BLaER1 (cell line): ENCODE data around the gene TATDN2.

Source experiments
- H3K27ac ChIP-seq: shearing (Covaris generic); formaldehyde crosslinking; 2 replicates; pipeline ENCODE4 v1.8.1; 2022
- H3K27me3 ChIP-seq: shearing (Covaris generic); formaldehyde crosslinking; 2 replicates; pipeline ENCODE4 v1.8.1; 2022
- H3K36me3 ChIP-seq: shearing (Covaris generic); formaldehyde crosslinking; 2 replicates; pipeline ENCODE4 v1.8.1; 2022
- H3K4me1 ChIP-seq: shearing (Covaris generic); formaldehyde crosslinking; 2 replicates; pipeline ENCODE4 v1.8.1; 2022
- H3K4me2 ChIP-seq: shearing (Covaris generic); formaldehyde crosslinking; 2 replicates; pipeline ENCODE4 v1.8.1; 2022
- H3K4me3 ChIP-seq: shearing (Covaris generic); formaldehyde crosslinking; 2 replicates; pipeline ENCODE4 v1.8.1; 2022
- H3K9ac ChIP-seq: shearing (Covaris generic); formaldehyde crosslinking; 2 replicates; pipeline ENCODE4 v1.8.1; 2022
- H3K9me3 ChIP-seq: shearing (Covaris generic); formaldehyde crosslinking; 2 replicates; pipeline ENCODE4 v1.8.1; 2022
- H4K20me1 ChIP-seq: shearing (Covaris generic); formaldehyde crosslinking; 2 replicates; pipeline ENCODE4 v1.8.1; 2022
- Cebpa-rat ChIP-seq: shearing (Covaris generic); IDR thresholded peaks from 2 replicates; pipeline ENCODE4 v1.8.1; 2022

The TATDN2 gene

GRCh38 chr3:10235551-10235950 lies 12.7 kb upstream of the TATDN2 start:
- peaks cover 24% of the 10 kb centered on the region for H3K4me1 ChIP-seq
- peaks cover 36% of the 10 kb centered on the region for H3K36me3 ChIP-seq

GRCh38 chr3:10238345-10239183 lies 9.7 kb upstream of the TATDN2 start:
- TF ChIP-seq Cebpa-rat: no peak
- Histone ChIP-seq H3K4me1 (peaks cover 28% of the 10 kb centered on the region), H3K36me3 (peaks cover 36% of the 10 kb centered on the region), H3K4me2 (no peak overlapping the region), H3K27ac (no peak overlapping the region), H3K4me3 (no peak overlapping the region), H3K9ac (no peak overlapping the region), H3K9me3 (no peaks in the 10 kb centered on the region), H4K20me1 (no peaks in the 10 kb centered on the region), H3K27me3 (no peaks in the 10 kb centered on the region)

More at GRCh38 chr3:10235551-10235950, 12.7 kb upstream of the TATDN2 start:
- no peaks in the 10 kb centered on the region for H3K27me3 ChIP-seq
- TF ChIP-seq Cebpa-rat: no peak
- no peak overlapping the region for H3K9ac ChIP-seq
- no peaks in the 10 kb centered on the region for H3K9me3 ChIP-seq
- no peak overlapping the region for H3K27ac ChIP-seq
- no peaks in the 10 kb centered on the region for H4K20me1 ChIP-seq
- H3K4me2 ChIP-seq: no peak overlapping the region
- no peak overlapping the region for H3K4me3 ChIP-seq

DNA sequence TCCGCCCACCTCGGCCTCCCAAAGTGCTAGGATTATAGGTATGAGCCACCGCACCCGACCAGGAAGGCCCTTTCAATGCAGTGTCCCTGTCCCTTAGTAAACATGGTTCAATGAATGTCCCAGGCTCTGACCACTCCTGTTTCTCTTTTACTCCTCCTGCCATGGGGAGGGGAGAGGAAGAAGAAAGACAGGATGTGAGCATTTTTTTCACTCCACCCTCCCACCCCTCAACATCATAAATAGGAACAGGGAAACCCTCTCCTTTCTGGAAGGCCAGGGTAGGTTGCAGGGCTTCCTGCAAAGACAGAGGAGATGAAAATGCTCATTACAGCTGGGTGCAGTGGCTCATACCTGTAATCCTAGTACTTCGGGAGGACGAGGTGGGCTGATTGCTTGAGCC lies 7.5 kb upstream of the TATDN2 start:
- Histone ChIP-seq H3K4me2 (no peak overlapping the region), H3K4me3 (no peak overlapping the region), H3K9me3 (peaks cover 17% of the 10 kb centered on the region), H4K20me1 (no peaks in the 10 kb centered on the region), H3K9ac (no peak overlapping the region), H3K27ac (no peak overlapping the region), H3K4me1 (peaks cover 20% of the 10 kb centered on the region), H3K36me3 (peaks cover 35% of the 10 kb centered on the region), H3K27me3 (no peaks in the 10 kb centered on the region)
- TF ChIP-seq Cebpa-rat: no peak

DNA sequence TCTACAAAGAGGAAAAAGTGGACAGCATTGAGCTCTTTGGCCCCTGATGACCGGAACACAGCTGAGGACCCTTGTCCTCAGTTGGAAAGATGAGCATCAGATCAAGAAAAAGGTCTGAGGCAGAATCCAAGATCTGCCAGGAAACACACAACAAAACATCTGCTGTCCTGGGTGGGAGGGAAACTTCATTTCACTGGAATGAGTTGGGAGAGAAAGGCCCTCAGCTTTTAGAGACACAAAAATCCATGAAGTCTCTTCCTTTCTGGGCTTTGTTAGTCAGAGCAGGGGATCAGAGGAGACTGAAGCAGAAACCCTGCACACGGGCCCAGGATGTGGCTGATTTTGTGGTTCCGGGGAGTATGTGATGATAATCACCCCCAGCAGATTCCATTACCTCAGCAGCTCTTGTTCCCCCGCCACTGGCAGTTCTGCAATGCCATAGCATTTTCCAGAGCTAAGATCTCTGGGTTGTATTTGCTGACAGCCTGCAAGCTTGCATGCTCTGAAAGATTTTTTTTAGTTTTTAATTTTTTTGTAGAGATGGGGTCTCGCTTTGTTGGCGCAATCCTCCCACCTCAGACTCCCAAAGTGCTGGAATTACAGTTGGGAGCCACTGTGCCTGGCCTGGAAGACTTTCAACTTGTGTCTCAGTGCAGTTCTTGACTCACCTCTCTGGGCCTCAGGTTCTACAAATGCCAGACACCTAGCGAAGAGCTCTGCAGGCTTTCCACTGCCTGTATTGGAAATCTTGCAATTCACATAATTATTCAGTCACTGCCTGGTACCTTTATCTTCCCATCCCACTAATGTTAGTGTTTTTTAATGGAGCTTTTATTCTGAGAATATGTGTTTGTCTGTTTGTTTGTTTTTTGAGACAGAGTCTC lies 5.8 kb upstream of the TATDN2 start:
- H3K36me3 ChIP-seq: peaks cover 24% of the 10 kb centered on the region
- H3K4me3 ChIP-seq: no peak overlapping the region
- H3K27me3 ChIP-seq: no peaks in the 10 kb centered on the region
- peaks cover 26% of the 10 kb centered on the region for H3K9me3 ChIP-seq
- H3K4me2 ChIP-seq: peak overlapping the region; percentile 45
- H3K9ac ChIP-seq: no peak overlapping the region; the same call in 1 of the 2 replicates
- H3K27ac ChIP-seq: peak overlapping the region; percentile 27; the same call in 1 of the 2 replicates
- no peaks in the 10 kb centered on the region for H4K20me1 ChIP-seq
- no peak for TF ChIP-seq Cebpa-rat
- H3K4me1 ChIP-seq: peaks cover 22% of the 10 kb centered on the region

- peaks cover 20% of the 10 kb centered on the region for H3K36me3 ChIP-seq
- no peak overlapping the region for H3K27ac ChIP-seq
- peaks cover 28% of the 10 kb centered on the region for H3K4me1 ChIP-seq
- H3K4me3 ChIP-seq: no peak overlapping the region
- H3K4me2 ChIP-seq: no peak overlapping the region
- peaks cover under 1% of the 10 kb centered on the region; the same call in 1 of the 2 replicates for H4K20me1 ChIP-seq
- no peaks in the 10 kb centered on the region for H3K27me3 ChIP-seq
- peak; percentile 27; the same call in 1 of the 2 replicates for TF ChIP-seq Cebpa-rat
- no peak overlapping the region for H3K9ac ChIP-seq
- peaks cover 26% of the 10 kb centered on the region for H3K9me3 ChIP-seq
Measured at GRCh38 chr3:10244009-10244408, 4.2 kb upstream of the TATDN2 start.

DNA sequence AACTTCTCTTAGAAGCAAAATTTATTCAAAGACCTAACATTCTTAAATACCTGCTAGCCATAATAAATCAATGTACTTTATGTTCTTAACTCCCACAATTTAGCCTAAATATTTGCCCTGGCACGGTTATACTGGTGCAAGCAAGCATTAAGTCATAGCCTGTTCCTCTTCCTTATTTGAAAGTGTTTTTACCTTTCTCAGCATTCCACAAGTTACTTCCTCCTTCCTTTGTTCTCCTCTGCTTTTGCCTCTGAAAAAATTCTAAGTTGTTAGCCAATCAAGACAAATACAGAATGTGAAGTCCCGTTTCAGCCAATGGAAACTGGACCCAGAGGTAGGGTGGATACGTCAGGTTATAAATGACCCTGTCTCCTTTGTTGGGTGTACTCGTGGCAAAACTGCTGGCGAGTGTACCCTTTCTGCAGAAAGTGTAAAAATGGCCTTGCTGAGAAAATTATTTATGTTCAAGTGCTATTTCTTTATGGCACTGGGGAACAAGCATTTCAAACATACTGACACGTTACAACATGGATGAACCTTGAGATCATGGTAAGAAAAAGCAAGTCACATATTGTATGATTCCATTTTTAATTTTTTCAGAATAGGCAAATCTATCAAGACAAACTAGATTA lies 3.1 kb upstream of the TATDN2 start:
- Histone ChIP-seq H3K4me1 (peaks cover 34% of the 10 kb centered on the region), H3K36me3 (peaks cover 17% of the 10 kb centered on the region; the same call in 1 of the 2 replicates), H3K9ac (no peak overlapping the region), H3K27me3 (no peaks in the 10 kb centered on the region), H3K27ac (no peak overlapping the region), H3K4me2 (no peak overlapping the region), H4K20me1 (peaks cover 12% of the 10 kb centered on the region), H3K9me3 (peaks cover 26% of the 10 kb centered on the region), H3K4me3 (no peak overlapping the region)
- TF ChIP-seq Cebpa-rat: no peak

DNA sequence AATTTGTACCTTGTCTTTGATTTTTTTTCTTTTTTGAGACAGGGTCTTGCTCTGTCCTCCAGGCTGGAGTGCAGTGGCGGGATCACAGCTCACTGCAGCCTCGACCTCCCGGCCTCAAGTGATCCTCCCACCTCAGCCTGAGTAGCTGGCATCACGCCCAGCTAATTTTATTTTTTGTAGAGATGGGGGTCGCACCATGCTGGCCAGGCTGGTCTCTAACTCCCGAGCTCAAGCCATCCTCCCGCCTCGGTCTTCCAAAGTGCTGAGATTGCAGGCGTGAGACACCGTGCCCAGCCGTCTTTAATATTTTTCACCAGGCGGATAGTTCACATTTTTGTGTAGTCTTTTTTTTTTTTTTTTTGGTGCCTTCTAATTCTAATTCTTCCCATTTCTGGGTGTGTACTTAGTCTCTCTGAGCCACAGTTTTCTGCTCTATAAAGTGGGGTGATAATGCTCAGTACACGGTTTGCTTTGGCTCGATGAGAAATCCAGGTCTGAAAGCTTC lies 528 bp upstream of the TATDN2 start:
- Histone ChIP-seq H3K9ac (peak overlapping the region; percentile 97), H3K27me3 (no peaks in the 10 kb centered on the region), H3K27ac (peak overlapping the region; percentile 97), H4K20me1 (peaks cover 37% of the 10 kb centered on the region), H3K4me1 (peaks cover 31% of the 10 kb centered on the region), H3K4me3 (peak overlapping the region; percentile 83), H3K9me3 (peaks cover 26% of the 10 kb centered on the region), H3K4me2 (peak overlapping the region; percentile 83), H3K36me3 (peaks cover 37% of the 10 kb centered on the region)
- no peak for TF ChIP-seq Cebpa-rat

- Histone ChIP-seq H3K4me3 (peak overlapping the region; percentile 83), H3K4me2 (peak overlapping the region; percentile 83), H3K27ac (peak overlapping the region; percentile 97), H3K4me1 (peaks cover 36% of the 10 kb centered on the region), H3K27me3 (no peaks in the 10 kb centered on the region), H4K20me1 (peaks cover 52% of the 10 kb centered on the region), H3K9ac (peak overlapping the region; percentile 97), H3K36me3 (peaks cover 51% of the 10 kb centered on the region), H3K9me3 (peaks cover 25% of the 10 kb centered on the region)
- no peak for TF ChIP-seq Cebpa-rat
Measured at GRCh38 chr3:10248984-10249748, 907 bp downstream of the TATDN2 start.

DNA sequence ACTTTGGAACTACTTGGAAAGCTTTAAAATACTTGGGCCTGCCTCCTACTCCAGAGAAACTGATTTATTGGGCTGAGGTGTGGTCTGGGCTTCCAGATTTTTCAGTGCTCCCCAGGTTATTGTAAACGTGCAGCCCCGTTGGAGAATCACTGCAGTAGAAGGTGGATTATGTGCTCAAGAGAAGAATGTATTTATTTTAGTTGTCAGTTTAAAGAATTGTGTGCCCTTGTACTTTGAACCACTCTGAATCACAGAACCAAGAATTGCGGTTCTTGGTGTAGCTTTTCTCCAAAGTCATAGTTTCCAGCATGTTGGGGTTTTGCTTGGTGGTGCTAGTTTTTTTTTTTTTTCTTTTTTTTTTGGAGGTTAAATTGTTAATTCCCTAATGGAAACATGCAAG lies 1.6 kb downstream of the TATDN2 start:
- Histone ChIP-seq H3K4me1 (peaks cover 40% of the 10 kb centered on the region), H3K4me2 (peak overlapping the region; percentile 83), H3K9ac (peak overlapping the region; percentile 97), H3K27ac (peak overlapping the region; percentile 97), H4K20me1 (peaks cover 58% of the 10 kb centered on the region), H3K9me3 (peaks cover 18% of the 10 kb centered on the region), H3K4me3 (peak overlapping the region; percentile 83), H3K36me3 (peaks cover 50% of the 10 kb centered on the region), H3K27me3 (no peaks in the 10 kb centered on the region)
- TF ChIP-seq Cebpa-rat: no peak
